IPS-20b (cell line): ENCODE results near the gene MEX3D.
"Not testable (repeated sequence)": the region's sequence is repeated elsewhere in the genome, so short reads cannot be mapped to it uniquely, and the experiment has no call there.

ENCODE experiments used
- H3K27ac ChIP-seq: one replicate; pipeline ENCODE4 v1.5.1; 2013; ENCODE audit warnings: low read length
- H3K27me3 ChIP-seq: 2 replicates; pipeline ENCODE4 v1.6.1; 2013; ENCODE audit warnings: mild to moderate bottlenecking, low read length, inconsistent platforms; ENCODE audit not compliant: insufficient read depth
- H3K36me3 ChIP-seq: 2 replicates; pipeline ENCODE4 v1.6.1; 2013; ENCODE audit warnings: low read depth, mild to moderate bottlenecking, inconsistent platforms, low read length, moderate library complexity; ENCODE audit not compliant: insufficient read depth
- H3K4me1 ChIP-seq: 2 replicates; pipeline ENCODE4 v1.6.1; 2013; ENCODE audit warnings: mild to moderate bottlenecking, control low read depth, inconsistent platforms, low read length, moderate library complexity; ENCODE audit not compliant: insufficient read depth
- H3K4me3 ChIP-seq: 2 replicates; pipeline ENCODE4 v1.5.1; 2013; ENCODE audit warnings: mild to moderate bottlenecking, low read length, inconsistent platforms
- H3K9ac ChIP-seq: 2 replicates; pipeline ENCODE4 v1.6.1; 2013; ENCODE audit warnings: low read depth, mild to moderate bottlenecking, inconsistent platforms, low read length, moderate library complexity
- H3K9me3 ChIP-seq: 2 replicates; pipeline ENCODE4 v1.6.1; 2013; ENCODE audit warnings: mild to moderate bottlenecking, low read depth, low read length, inconsistent platforms; ENCODE audit not compliant: insufficient read depth

The MEX3D gene

GRCh38 chr19:1521636-1522035, 46.5 kb downstream of the MEX3D start:
- Histone ChIP-seq H3K4me1 (no peaks in the 10 kb centered on the region), H3K9me3 (no peaks in the 10 kb centered on the region), H3K27me3 (peaks cover 55% of the 10 kb centered on the region)

GRCh38 chr19:1520203-1520780, 47.8 kb downstream of the MEX3D start:
- Histone ChIP-seq H3K27me3 (peaks cover 45% of the 10 kb centered on the region), H3K27ac (no peak overlapping the region), H3K9ac (no peak overlapping the region), H3K36me3 (no peaks in the 10 kb centered on the region), H3K9me3 (no peaks in the 10 kb centered on the region), H3K4me1 (no peaks in the 10 kb centered on the region), H3K4me3 (no peak overlapping the region)

More at GRCh38 chr19:1521636-1522035, 46.5 kb downstream of the MEX3D start:
- Histone ChIP-seq H3K36me3 (no peaks in the 10 kb centered on the region), H3K9ac (no peak overlapping the region), H3K27ac (no peak overlapping the region), H3K4me3 (no peak overlapping the region)

GRCh38 chr19:1519802-1520201, 48.3 kb downstream of the MEX3D start:
- H3K9ac ChIP-seq, H3K36me3 ChIP-seq, H3K4me3 ChIP-seq, H3K4me1 ChIP-seq, H3K27ac ChIP-seq, H3K9me3 ChIP-seq: not testable (repeated sequence)
- H3K27me3 ChIP-seq, result peaks cover 44% of the 10 kb centered on the region

- no peak overlapping the region for H3K4me3 ChIP-seq
- no peak overlapping the region for H3K9ac ChIP-seq
- H3K27ac ChIP-seq, result no peak overlapping the region
- peaks cover 42% of the 10 kb centered on the region for H3K27me3 ChIP-seq
- no peaks in the 10 kb centered on the region for H3K9me3 ChIP-seq
- H3K4me1 ChIP-seq, result no peaks in the 10 kb centered on the region
- no peaks in the 10 kb centered on the region for H3K36me3 ChIP-seq
Observed at GRCh38 chr19:1518471-1518870, 49.7 kb downstream of the MEX3D start.

- Histone ChIP-seq H3K27me3 (peaks cover 38% of the 10 kb centered on the region), H3K9ac (no peak overlapping the region), H3K27ac (no peak overlapping the region), H3K4me3 (no peak overlapping the region), H3K4me1 (no peaks in the 10 kb centered on the region), H3K36me3 (no peaks in the 10 kb centered on the region), H3K9me3 (no peaks in the 10 kb centered on the region)
Observed at GRCh38 chr19:1516395-1516753, 51.8 kb downstream of the MEX3D start.

- Histone ChIP-seq H3K27me3 (peaks cover 48% of the 10 kb centered on the region), H3K9me3 (no peaks in the 10 kb centered on the region), H3K36me3 (no peaks in the 10 kb centered on the region), H3K4me1 (no peaks in the 10 kb centered on the region), H3K27ac (no peak overlapping the region), H3K9ac (no peak overlapping the region), H3K4me3 (no peak overlapping the region)
Observed at GRCh38 chr19:1514986-1515721, 53.0 kb downstream of the MEX3D start.

GRCh38 chr19:1514295-1514661, 53.8 kb downstream of the MEX3D start:
- no peaks in the 10 kb centered on the region for H3K4me1 ChIP-seq
- no peak overlapping the region for H3K4me3 ChIP-seq
- H3K27ac ChIP-seq, result no peak overlapping the region
- H3K36me3 ChIP-seq, result no peaks in the 10 kb centered on the region
- no peak overlapping the region for H3K9ac ChIP-seq
- H3K27me3 ChIP-seq, result peaks cover 52% of the 10 kb centered on the region
- H3K9me3 ChIP-seq, result no peaks in the 10 kb centered on the region

GRCh38 chr19:1513499-1514294, 54.4 kb downstream of the MEX3D start:
- Histone ChIP-seq H3K27me3 (peaks cover 58% of the 10 kb centered on the region), H3K36me3 (no peaks in the 10 kb centered on the region), H3K9me3 (no peaks in the 10 kb centered on the region), H3K4me3 (no peak overlapping the region), H3K27ac (no peak overlapping the region), H3K4me1 (no peaks in the 10 kb centered on the region), H3K9ac (no peak overlapping the region)

GRCh38 chr19:1512671-1513498, 55.2 kb downstream of the MEX3D start, which contains the start of gene ADAMTSL5:
Gene ADAMTSL5, minus strand, starts transcription at chr19:1513019. Its CDS starts 2,076 bp downstream, at chr19:1510943.
- H3K27ac ChIP-seq, result no peak within 1 kb of the TSS
- no peaks in the 10 kb centered on the region for H3K4me1 ChIP-seq
- no peaks in the 10 kb centered on the region for H3K9me3 ChIP-seq
- peaks cover 60% of the 10 kb centered on the region for H3K27me3 ChIP-seq
- no peaks in the 10 kb centered on the region for H3K36me3 ChIP-seq
- no peak within 1 kb of the TSS for H3K4me3 ChIP-seq
- H3K9ac ChIP-seq, result no peak within 1 kb of the TSS

GRCh38 chr19:1511318-1512317, 56.5 kb downstream of the MEX3D start:
- Histone ChIP-seq H3K36me3 (no peaks in the 10 kb centered on the region), H3K4me3 (no peak overlapping the region), H3K27me3 (peaks cover 60% of the 10 kb centered on the region), H3K9ac (no peak overlapping the region), H3K27ac (no peak overlapping the region), H3K9me3 (no peaks in the 10 kb centered on the region), H3K4me1 (no peaks in the 10 kb centered on the region)
